GM19397 (cell line): ENCODE results near the gene OLFML3.
"Not testable (repeated sequence)": the region's sequence is repeated elsewhere in the genome, so short reads cannot be mapped to it uniquely, and the experiment has no call there.

Source experiments
- ATAC-seq: cut with Tn5 transposase; IDR thresholded peaks from one replicate; pipeline ENCODE4 v1.9.1; 2021; ENCODE audit warnings: mild to moderate bottlenecking, moderate library complexity; ENCODE audit not compliant: unreplicated experiment

OLFML3 gene

DNA sequence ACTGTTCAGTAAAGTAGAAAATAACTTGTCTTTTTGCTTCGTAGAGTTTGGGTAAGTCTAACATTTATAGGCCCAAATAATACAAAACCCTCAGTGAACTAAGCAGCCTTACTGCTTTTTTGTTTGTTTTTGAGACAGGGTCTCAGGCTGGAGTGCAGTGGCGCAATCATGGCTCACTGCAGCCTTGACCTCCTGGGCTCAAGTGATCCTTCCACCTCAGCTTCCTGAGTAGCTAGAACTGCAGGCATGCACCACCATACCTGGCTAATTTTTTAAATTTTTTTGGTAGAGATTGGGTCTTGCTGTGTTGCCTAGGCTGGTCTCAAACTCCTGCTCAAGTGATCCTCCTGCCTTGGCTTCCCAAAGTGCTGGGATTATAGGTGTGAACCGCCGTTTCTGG lies 31.1 kb upstream of the OLFML3 start:
- ATAC-seq = not testable (repeated sequence)

GRCh38 chr1:113949007-113949406 lies 30.3 kb upstream of the OLFML3 start:
- no peak for ATAC-seq

DNA sequence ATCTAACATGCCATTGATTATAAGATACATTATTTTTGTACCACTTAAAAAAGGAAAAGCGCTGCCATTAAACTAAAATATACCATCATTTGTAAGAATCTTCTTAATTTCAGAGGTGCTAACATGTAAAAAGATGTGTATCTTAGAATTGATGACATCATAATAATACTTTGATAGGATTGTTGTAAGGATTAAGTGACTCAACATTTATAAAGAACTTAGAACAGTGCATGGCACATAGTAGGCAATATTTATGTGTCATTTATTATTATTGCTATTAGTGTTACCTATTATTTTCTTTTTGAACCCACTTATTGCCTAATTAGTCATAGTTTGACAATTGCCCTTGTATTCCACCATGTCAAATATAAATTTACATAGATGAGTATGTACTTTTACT lies 28.4 kb upstream of the OLFML3 start:
- no peak for ATAC-seq

DNA sequence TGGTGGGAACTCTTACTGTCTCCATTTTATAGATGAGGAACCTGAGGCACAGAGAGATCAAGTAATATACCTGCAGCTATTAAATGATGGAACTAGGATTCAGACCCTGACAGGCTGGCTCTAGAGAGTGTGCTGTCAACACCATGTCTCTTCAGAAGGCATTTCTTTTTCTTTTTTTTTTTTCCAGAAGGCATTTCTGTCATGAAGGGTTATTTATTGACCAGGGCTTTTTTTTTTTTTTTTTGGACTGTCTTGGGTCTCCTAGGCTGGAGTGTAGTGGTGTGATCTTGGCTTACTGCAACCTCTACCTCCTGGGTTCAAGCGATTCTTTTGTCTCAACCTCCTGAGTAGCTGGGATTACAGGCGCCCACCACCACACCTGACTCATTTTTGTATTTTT lies 27.6 kb upstream of the OLFML3 start:
- no peak for ATAC-seq

GRCh38 chr1:113957984-113958383 lies 21.3 kb upstream of the OLFML3 start:
- no peak for ATAC-seq

GRCh38 chr1:113958691-113959090 lies 20.6 kb upstream of the OLFML3 start:
- ATAC-seq = no peak

- no peak for ATAC-seq
These were observed 15.9 kb upstream of the OLFML3 start for GRCh38 chr1:113963281-113963906.

GRCh38 chr1:113965703-113966412 lies 13.4 kb upstream of the OLFML3 start:
- ATAC-seq = no peak

- ATAC-seq = no peak
These were observed 6.3 kb upstream of the OLFML3 start for GRCh38 chr1:113972954-113973353.

GRCh38 chr1:113975211-113975895 lies 3.9 kb upstream of the OLFML3 start:
- no peak for ATAC-seq

- no peak for ATAC-seq
These were observed 2.5 kb upstream of the OLFML3 start for GRCh38 chr1:113976609-113977278.

GRCh38 chr1:113977906-113978305 lies 1.4 kb upstream of the OLFML3 start:
- no peak for ATAC-seq

DNA sequence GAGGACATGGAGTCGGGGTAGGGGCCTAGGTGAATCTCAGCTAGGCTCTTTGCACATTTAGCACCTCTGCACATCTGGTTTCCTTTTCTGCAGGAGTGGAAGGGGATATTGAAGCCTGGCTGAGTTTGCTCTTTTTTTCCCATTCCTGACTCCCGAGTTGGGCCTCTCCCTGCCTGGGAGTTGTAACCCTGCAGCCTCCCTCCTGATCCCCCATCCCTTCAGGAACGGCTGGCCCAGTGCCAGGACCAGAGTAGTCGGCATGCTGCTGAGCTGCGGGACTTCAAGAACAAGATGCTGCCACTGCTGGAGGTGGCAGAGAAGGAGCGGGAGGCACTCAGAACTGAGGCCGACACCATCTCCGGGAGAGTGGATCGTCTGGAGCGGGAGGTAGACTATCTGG lies 836 bp downstream of the OLFML3 start:
- no peak for ATAC-seq

DNA sequence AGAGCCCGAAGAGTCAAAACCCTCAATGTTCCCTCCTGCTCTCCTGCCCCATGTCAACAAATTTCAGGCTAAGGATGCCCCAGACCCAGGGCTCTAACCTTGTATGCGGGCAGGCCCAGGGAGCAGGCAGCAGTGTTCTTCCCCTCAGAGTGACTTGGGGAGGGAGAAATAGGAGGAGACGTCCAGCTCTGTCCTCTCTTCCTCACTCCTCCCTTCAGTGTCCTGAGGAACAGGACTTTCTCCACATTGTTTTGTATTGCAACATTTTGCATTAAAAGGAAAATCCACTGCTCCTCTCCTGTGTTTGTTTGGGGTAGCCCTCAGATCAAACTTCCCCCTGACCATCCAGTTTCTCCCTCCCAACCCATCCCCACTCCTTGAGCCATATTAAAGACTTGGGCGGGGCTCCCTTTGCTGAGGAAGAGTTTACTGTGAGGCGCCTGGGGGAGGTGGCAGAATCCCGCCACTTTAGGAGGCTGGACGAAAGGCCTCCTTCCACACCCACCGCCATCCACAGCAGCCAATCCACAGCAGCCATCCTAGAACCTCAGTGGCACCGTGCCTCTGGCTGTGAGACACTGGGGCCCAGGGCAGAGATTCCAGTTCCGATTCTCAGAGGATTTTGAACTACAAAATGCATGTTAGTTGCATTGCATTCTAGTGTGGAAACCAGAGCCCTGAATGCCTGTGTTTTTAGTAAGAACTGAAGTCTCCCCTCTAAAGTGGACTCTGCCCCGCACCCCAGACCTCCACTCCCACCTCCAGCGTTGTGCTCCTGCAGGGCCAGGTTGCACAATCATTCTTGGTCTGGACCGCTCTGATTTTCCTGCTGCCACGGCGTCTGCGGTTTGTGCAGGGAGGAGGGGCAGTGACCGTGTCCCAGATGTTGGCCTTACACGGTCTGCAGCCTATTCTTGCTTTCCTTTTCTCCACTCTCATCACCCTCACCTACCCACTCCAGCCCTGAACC lies 3.0 kb downstream of the OLFML3 start:
- ATAC-seq = no peak

DNA sequence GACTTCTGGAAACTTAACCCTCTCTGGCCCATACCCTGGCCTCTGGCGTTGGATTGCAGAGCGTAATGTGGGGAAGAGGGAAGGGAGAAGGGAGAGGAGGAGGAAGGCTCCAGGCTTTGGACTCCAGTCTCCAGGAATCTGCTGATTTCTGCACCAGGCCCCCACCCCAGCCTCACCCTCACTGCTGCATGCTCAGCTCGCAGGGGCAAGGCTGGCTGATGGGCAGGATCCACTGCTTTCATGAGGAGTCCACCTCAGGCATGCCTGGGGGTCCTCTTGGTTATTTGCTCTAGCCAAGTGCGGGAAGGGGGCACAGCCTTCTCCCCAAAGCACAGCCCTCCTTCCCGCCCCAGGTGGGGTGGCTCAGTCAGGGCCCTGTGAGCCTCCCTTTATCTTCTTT lies 3.7 kb downstream of the OLFML3 start:
- ATAC-seq = no peak

DNA sequence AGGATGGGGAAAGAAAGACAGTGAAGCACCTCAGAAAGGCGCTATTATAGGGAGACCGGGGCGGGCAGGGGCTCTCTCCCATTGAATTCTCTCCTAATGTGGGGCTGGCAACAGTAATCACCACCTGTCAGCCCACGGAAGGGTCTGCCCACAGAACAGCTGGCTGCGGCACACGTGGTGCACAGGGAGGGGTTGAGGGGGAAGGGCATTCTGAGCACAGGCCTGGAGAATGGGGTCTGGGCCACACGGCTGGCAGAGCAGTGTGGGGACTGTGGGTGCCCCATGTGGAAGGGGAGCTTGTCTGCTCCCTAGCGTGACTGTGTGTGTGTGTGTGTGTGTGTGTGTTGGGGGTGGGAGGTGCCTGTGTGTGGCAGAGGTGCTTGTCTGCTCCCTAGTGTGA lies 4.1 kb downstream of the OLFML3 start:
- no peak for ATAC-seq

DNA sequence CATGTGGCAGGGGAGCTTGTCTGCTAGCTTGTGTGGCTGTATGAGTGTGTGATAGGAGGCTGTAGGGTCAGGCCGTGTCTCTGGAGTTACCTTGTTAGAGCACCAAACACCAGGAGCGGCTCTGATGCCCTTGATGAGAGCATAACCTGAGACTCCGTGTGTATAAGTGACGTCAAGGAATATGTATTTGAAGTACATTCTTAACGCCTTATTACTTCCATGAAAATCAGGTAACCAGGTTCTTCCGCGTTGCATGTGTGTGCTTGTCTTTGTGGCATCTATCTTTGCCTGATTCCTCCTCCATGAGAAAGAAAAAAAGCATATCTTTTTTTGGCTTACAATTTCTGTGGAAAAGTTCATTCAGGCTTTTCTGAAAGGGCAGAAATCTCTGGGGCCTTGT lies 4.6 kb downstream of the OLFML3 start:
- ATAC-seq = no peak

- ATAC-seq = no peak
These were observed 5.4 kb downstream of the OLFML3 start for GRCh38 chr1:113984710-113985109.

GRCh38 chr1:113986802-113987201 lies 7.5 kb downstream of the OLFML3 start:
- no peak for ATAC-seq

DNA sequence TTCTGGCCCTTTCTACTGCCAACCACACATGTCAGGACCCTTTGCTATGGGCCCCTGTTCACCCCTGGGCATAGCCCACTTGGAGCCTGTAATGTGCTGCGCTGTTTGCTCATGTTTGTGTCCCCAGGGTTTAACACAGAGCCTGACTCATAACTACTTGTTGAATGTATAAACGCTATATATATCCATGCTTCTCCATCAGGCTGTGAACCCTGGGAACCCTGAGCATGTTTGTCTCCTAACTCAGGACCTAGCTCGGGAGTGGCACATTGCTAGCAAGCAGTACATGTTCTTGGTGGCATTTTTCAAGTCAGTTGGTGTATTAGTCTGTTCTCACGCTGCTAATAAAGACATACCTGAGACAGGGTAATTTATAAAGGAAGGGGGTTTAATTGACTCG lies 8.0 kb downstream of the OLFML3 start:
- no peak for ATAC-seq

DNA sequence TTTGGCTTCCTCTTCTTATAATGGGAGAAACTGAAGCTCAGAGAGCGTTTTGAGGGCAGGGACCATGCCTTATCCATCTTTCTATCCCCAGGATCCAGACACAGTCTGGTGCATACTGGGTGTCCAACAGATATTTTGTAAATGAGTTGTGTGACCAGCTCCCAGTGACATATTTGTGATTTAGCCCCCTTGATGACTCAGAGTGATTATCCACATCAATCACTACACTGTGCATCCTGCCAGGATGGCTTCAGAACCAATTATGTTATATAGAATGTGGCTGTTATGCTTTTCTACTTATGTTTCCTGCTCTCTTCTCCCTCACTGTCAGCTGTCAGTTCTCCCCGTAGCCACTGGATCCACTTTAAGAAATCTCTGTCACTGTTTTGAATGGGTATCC lies 11.3 kb downstream of the OLFML3 start:
- ATAC-seq = no peak
